NCI-H446 (cell line): Measurements from ENCODE around the gene VEPH1.

Source experiments
- DNase-seq, 2 experiments: peaks; one replicate each; lab custom pipeline; 2025; lab: John Stamatoyannopoulos, UW

The VEPH1 gene

DNA sequence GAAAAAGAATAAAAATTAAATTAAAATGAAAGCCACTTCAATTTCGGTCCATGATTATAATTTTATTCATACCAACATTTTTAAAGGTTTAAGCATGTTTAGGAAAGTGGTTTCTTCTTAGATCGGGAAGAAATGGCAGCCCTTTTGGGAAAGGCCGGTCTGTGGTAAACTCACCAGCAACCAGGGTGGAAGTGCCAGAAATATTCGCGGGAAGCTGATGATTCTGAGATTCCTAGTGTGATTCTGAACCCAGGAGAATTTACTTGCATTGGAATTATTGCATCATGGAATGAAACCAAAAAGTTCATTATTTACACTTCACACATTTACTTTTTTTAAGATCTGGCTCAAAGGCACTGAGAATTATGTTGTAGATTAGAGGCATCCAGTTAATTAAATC is 246.1 kb downstream of the VEPH1 start:
- DNase-seq, result no peak

DNA sequence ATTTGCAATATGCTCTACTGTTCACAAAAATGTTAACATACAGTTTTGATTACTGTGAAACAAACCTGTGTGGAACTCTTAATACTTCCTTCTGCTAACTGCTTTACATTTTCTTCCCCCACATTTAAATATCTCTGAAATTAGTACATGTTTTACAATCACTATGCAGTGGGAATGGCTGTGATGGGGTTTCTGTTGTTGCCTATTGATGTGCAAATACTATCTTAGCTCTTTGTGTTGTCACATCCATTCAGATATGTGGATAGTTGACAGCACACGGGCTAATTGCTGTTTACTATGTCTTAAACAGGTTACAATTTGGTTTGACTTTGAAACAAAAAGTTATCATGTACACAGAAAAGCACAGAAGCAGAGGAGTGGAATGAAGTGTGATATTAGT is 247.4 kb downstream of the VEPH1 start:
- no peak for DNase-seq

DNA sequence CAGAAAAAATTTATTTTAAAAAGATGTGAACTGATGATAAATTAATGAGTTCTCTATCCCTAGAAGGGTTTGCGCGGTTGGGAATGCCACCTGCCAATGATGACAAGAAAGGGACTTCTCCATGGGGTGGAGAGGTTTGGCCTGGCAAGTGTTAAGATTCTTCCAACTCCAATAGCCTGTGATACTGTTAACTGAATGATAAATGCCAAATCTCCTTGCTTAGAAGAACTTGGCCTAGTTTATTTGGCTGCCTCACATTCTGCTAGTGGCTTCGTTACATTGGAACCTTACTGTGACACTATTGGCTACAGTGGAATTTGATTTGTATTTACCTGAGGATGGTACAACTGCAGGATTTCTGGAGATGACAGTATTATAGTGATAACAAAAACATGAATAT is 251.5 kb downstream of the VEPH1 start:
- no peak for DNase-seq

- DNase-seq, result no peak
These were observed 253.6 kb downstream of the VEPH1 start for GRCh38 chr3:157249606-157250005.

- peak in 1 of 2 experiments; percentile 26 for DNase-seq
These were observed 254.4 kb downstream of the VEPH1 start for GRCh38 chr3:157248590-157249422.

DNA sequence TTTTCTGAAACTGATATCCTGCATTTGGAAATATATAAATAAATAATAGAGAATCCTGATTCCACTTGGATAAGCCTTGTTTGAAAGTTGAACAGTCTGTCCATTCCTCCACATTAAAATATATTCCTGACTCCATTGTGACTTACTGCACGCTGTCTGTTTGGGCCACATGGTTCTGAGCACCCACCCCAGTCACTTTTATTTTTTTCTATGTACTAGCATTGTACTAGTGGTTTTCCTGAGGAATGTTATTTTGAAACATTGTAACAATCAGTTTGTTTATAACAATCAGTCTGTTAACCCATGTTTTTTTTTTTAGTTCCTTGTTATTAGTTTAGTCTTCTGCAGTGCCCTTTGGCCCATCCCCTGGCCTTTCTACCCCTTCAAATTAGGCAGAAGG is 255.8 kb downstream of the VEPH1 start:
- no peak for DNase-seq

DNA sequence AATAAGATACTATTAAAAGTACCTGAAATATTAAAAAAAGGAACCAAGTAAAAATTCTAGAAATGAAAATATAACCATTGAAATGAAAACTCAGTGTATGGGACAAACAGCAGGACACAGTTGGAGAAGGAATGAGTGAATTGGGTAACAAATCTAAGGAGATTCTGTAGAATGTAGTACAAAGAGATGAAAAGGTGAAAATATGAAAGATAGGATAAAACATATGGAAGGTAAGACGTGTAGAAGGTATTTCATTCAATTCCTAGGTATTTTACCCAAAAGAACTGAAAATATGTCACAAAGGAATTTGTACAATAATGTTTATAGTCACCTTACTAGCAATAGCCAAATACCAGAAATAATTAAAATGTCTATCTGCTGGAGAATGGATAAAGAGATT is 260.4 kb downstream of the VEPH1 start:
- no peak for DNase-seq

GRCh38 chr3:157241599-157241998 is 261.6 kb downstream of the VEPH1 start:
- no peak for DNase-seq

DNA sequence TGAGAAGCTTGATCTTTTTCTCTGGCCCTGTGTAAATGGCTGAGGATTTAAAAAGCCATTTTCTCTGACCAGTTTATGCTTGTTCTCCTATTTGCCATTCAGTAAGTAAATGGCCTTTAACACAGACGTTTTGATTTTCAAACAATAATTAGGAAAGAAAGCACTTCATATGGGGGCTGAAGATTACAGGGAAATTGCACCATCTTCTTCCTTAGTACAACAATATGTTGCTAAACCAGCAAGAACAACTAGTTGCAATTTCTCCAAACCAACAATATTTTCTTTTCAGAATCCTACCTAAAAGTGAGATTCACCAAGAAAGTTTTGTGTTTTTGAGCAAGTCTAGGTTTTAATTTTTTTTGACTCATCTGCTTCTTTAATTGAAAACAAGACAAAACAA is 262.8 kb downstream of the VEPH1 start:
- DNase-seq, result no peak

DNA sequence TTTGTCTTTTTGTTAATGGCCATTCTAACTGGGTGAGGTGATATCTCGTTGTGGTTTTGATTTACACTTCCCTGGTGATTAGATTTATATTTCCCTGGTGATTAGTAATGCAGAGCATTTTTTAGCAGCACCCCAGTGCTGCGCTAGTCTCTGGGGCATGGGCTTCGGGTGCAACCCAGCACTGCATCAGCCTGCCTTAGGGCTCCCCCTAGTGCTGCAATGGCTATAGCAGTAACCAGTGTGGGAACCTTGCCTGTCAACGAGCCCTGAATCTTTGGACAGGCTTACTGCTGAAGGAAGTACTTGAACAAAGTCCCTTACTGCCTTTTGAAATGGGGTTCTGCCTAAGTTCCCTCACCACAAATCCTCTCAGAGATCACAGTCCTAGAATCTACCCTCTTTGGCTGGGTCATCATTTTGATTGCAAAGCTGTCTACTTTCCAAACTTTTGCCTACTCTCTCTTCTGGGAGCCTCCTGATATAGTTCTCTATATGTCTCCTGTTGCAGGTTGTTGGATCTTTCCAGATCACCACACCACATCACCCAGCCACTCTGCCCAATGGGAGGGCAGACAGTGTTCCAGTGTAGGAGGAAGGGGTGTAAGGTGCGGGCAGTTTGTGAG is 264.0 kb downstream of the VEPH1 start:
- peak in 1 of 2 experiments; percentile 52 for DNase-seq

GRCh38 chr3:157238457-157238856 is 264.8 kb downstream of the VEPH1 start:
- DNase-seq, result no peak

- DNase-seq, result no peak
These were observed 265.3 kb downstream of the VEPH1 start for GRCh38 chr3:157237886-157238285.

DNA sequence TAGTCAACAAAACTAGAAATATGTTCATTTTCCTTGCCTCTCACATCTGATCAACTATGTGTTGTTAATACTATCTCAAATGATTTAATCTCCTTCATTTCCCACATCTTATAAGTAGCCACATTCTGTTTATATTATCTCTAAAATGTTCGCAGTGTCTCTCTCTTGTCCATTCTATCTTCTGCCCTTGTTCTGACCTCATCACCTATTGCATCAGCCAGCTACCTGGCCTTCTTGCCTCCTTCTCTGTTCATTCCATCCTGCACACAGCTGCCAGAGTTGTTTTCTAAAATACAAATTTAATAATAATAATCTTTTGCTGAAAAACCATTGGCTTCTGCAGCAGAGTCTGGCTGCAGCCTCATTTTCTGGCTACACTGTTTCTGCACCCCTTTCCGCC is 267.9 kb downstream of the VEPH1 start:
- no peak for DNase-seq

DNA sequence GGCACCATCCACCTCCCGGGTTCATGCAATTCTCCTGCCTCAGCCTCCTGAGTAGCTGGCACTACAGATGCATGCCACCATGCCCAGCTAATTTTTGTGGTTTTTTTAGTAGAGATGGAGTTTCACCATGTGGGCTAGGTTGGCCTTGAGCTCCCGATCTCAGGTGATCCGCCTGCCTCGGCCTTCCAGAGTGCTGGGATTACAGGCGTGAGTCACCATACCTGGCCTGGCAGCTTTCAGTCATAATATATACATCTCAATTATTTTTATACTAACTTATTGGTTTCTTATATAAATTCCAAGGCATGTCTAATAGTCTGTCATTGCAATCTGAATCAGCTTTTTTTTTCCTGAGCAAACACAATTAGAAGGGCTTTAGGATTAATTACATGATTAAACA is 269.3 kb downstream of the VEPH1 start:
- DNase-seq, result no peak

DNA sequence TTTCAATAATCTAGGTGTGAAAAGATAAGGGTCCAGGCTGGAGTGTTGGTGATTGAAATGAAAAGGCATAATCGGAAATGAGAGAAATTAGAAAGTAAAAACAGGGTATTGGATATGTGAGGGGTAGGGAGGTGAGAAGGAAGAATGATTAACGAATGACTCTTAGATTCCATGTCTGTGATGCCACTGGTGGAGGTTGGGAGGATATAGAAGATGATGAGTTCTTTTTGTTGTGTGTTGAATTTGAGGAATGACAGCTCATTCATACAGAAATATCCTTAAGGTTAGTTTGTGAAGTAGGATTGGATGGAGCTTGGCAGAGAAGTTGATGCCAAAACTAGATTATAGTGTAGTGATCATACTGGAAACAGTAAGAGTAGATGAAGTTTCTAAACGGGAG is 271.1 kb downstream of the VEPH1 start:
- no peak for DNase-seq

DNA sequence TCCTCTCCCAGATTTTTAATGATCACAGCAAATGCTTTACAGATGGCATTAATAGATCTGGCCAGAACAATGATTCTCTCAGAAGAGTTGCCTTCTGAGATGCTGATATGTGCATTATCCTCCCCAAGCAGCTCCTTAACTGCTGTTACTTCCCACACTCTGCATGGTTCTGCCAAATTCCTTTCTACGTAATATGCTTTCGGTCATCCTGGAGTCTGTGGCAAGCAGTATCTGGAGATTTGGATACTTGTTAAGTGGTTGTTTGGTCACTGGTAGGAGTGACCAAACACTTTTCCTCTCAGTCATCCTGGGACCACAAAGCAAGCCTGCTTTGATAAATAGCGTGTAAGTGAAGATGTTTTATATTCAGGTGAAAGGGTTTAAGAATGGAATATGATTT is 272.1 kb downstream of the VEPH1 start:
- DNase-seq, result no peak

- no peak for DNase-seq
These were observed 276.9 kb downstream of the VEPH1 start for GRCh38 chr3:157226173-157226847.

DNA sequence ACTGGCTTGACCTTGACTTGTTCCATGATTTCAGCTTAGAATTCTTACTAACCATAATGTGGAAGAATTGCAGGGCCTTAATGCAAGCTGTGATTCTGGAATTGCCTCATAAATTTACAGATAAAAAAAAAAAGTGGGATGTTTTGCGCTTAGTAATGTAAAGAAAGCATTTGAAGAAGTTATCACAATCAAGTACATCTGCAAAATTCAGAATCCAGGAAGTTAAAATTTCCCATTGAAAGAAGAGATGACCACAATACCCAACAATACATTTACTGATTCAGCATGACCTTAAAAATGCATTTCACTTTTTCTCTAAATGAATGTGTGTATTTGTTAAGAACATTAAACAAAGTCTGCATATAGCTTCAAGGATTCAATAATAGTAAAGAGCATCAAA is 278.2 kb downstream of the VEPH1 start:
- no peak for DNase-seq

DNA sequence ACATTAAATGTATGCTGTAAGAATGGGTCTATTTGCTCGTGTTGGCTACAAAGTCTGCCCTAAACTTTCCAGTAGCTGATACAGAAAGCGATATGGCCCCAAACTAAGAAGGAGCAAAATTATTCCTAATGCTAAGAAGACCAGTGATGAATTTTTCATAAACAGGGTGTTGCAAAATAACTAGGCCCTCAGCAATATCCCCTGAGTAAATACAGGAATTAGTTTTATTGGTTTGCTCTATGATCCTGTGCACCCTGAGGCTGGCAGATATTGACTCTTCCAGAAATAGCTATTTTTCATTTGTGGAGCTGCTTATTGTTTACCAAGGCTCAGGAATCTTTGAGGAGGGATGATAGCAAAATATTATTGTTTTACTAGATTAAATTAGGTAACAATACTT is 282.3 kb downstream of the VEPH1 start:
- no peak for DNase-seq

DNA sequence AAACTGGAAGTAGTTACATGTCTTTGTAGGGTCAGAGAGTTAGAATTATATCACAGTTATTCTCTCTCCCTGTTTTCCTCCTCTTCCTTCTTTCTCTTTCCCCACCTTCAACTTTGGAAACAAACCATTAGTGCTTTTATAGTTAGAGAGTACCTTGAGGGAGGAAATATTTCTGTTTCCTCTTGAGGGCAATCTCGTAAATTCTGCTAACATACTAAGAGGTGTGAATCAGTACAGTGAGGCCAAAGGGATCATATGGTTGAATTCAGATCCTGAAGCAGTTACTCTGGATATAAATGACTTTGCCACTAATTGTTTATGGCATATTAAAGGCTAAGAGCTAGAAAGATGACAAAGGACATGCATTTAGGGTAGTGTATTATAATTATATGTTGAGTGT is 283.0 kb downstream of the VEPH1 start:
- no peak for DNase-seq

- DNase-seq, result no peak
These were observed 284.0 kb downstream of the VEPH1 start for GRCh38 chr3:157219215-157219614.
